ENCODE measurements around the gene ZFP36L1. TPM values are rescaled to one million over a fixed set of nuclear protein-coding genes. Genes with fewer than 3 reads are reported as not detected.

Gene ZFP36L1
- total and polyA plus RNA-seq, 9 of the 15 experiments (the other 6 are each of a cell fraction or from before 2014, with no cell fraction given): 1.3 to 26.6 (median 3.7) TPM

DNA sequence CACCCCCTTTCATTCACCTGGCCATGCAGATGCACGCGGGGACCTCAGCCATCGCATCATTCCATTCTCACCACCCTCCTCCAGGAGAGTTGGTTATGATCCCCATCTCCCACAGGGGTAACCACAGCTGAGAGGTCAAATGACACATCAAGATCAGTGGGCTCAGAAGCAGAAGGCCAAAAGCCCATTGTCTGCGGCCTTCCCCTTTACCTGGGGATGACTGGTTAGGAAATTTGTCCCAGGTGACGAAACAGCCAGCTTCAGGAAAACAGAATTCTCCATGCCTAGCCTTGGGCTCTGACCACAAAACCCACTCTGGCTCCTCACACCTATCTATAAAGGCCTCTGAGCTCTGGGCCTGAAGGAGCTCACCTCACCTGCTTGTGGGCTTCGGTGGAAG, 36.1 kb downstream of the ZFP36L1 start:
- Histone ChIP-seq H3K9me1 (ENCODE audit: control insufficient read depth, insufficient read depth, low read length) (no peaks in the 10 kb centered on the region), H3K79me2 (ENCODE audit: control insufficient read depth, insufficient read depth, low read length) (no peaks in the 10 kb centered on the region), H3K36me3 (ENCODE audit: control insufficient read depth, insufficient read depth, low read length) (no peaks in the 10 kb centered on the region), H3K9me3 (replicated peaks; ENCODE audit: control insufficient read depth, insufficient read depth, low read depth, low read length) (no peaks in the 10 kb centered on the region), H4K20me1 (replicated peaks; ENCODE audit: control insufficient read depth, insufficient read depth, low read length) (no peaks in the 10 kb centered on the region), H3K27me3 (ENCODE audit: control insufficient read depth in 2 of 2, insufficient read depth in 2 of 2, low read length in 2 of 2) (no peaks in the 10 kb centered on the region), H3K4me2 (ENCODE audit: insufficient read depth, low read length) (no peak overlapping the region), H3K4me3 (no peak overlapping the region), H3K27ac (ENCODE audit: extremely low read depth, low read depth, low read length) (no peak overlapping the region), H3K4me1 (replicated peaks in 1 of 2; ENCODE audit: control insufficient read depth in 2 of 2, insufficient read depth in 2 of 2, low read length in 2 of 2) (peaks cover 23 to 69% of the 10 kb centered on the region in 2 experiments), H3K9ac (ENCODE audit: insufficient read depth in 1 of 2, low read depth in 2 of 2, low read length in 2 of 2) (peak overlapping the region in 1 of 2 experiments; percentile 40; a peak in 1 of 4 replicates), H2AFZ (ENCODE audit: low read depth, low read length) (no peak overlapping the region)
- FAIRE-seq (no peak), DNase-seq (ENCODE audit: extremely low read depth in 1 of 4, low spot score in 3 of 4) (no peak), ATAC-seq (no peak)
- BruUV-seq (replicated peaks): no TSS peak
- TF ChIP-seq EWSR1 (IDR thresholded peaks at IDR 0.05; ENCODE audit: borderline replicate concordance, low read depth, partially characterized antibody) (no peak), GATAD2B (IDR thresholded peaks at IDR 0.05; ENCODE audit: borderline replicate concordance) (no peak), JUNB (CRISPR knock-in tag; conservative IDR thresholded peaks at IDR 0.05) (no peak), ZNF445 (CRISPR knock-in tag; IDR thresholded peaks at IDR 0.05; ENCODE audit: low read depth) (no peak), NR3C1 (CRISPR knock-in tag; IDR thresholded peaks at IDR 0.05) (no peak), ZC3H8 (IDR thresholded peaks at IDR 0.05) (no peak), BMI1 (IDR thresholded peaks at IDR 0.05; ENCODE audit: low read length) (no peak), HNRNPH1 (optimal IDR thresholded peaks at IDR 0.05; ENCODE audit: low read depth, low read length) (no peak), RBM39 (optimal IDR thresholded peaks at IDR 0.05; ENCODE audit: low read depth, low read length) (no peak), CREBBP (IDR thresholded peaks at IDR 0.05; ENCODE audit: low read depth, low read length) (no peak), TCF7L2 (IDR thresholded peaks at IDR 0.05; ENCODE audit: low read depth, low read length) (no peak), ERF (CRISPR knock-in tag; IDR thresholded peaks at IDR 0.05) (no peak), ZNF217 (CRISPR knock-in tag; IDR thresholded peaks at IDR 0.05) (no peak), DACH1 (IDR thresholded peaks at IDR 0.05; ENCODE audit: partially characterized antibody) (no peak), NR2C1 (IDR thresholded peaks at IDR 0.05) (no peak), NR2C1 (tag; IDR thresholded peaks at IDR 0.05) (no peak), XRCC3 (IDR thresholded peaks at IDR 0.05) (no peak), MAFF (IDR thresholded peaks at IDR 0.05; ENCODE audit: low read length) (no peak), MCM2 (IDR thresholded peaks at IDR 0.05; ENCODE audit: low read depth) (no peak)
- TF ChIP-seq, protein P1, sequence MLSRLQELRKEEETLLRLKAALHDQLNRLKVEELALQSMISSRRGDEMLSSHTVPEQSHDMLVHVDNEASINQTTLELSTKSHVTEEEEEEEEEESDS (CRISPR knock-in tag; IDR thresholded peaks at IDR 0.05): no peak
- TF ChIP-seq, protein P2, sequence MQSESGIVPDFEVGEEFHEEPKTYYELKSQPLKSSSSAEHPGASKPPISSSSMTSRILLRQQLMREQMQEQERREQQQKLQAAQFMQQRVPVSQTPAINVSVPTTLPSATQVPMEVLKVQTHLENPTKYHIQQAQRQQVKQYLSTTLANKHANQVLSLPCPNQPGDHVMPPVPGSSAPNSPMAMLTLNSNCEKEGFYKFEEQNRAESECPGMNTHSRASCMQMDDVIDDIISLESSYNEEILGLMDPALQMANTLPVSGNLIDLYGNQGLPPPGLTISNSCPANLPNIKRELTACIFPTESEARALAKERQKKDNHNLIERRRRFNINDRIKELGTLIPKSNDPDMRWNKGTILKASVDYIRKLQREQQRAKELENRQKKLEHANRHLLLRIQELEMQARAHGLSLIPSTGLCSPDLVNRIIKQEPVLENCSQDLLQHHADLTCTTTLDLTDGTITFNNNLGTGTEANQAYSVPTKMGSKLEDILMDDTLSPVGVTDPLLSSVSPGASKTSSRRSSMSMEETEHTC (IDR thresholded peaks at IDR 0.05): no peak
- in situ Hi-C loops (cut with MboI): loop anchor here (5.0 kb wide), 1 partner anchor 34 kb away; no protein-coding TSS in a partner anchor
- WGBS (ENCODE audit: insufficient coverage, low coverage, missing lambda C conversion rate): 77% methylated on average over 6 of the region's 6 CpGs
- CTCF ChIA-PET (ENCODE audit: low intra/inter-chr PET ratio): no interaction called here
- POLR2A ChIA-PET: interaction anchor here (1.1 kb wide), 1 partner anchor 12 kb away, joined by 3 read pairs; no protein-coding TSS in a partner anchor
- intact Hi-C loops (cut with micrococcal nuclease): loop anchor here (5.0 kb wide), 1 partner anchor 39 kb away; no protein-coding TSS in a partner anchor
